ENCODE results near the gene FAM107A. TPM values are rescaled to one million over a fixed set of nuclear protein-coding genes. Genes with fewer than 3 reads are reported as not detected.

FAM107A gene
- polyA plus RNA-seq, 3 donors = not detected

- intact Hi-C loops (cut with micrococcal nuclease) = no loop called here
- no peak for TF ChIP-seq CTCF (IDR thresholded peaks at IDR 0.05)
- no peaks in the 10 kb centered on the region for H4K20me1 ChIP-seq (ENCODE audit: insufficient read depth, low read length)
- no peaks in the 10 kb centered on the region for H3K9me3 ChIP-seq (replicated peaks in 1 of 2; ENCODE audit: control insufficient read depth in 1 of 2, insufficient read depth in 1 of 2, low read length in 2 of 2)
- Mint-ChIP-seq H3K27me3 (ENCODE audit: low read depth in 3 of 3) (peaks cover 5 to 8% (median 7%) of the 10 kb centered on the region in 3 donors), H3K4me1 (peaks cover 6% of the 10 kb centered on the region), H3K36me3 (no peaks in the 10 kb centered on the region), H3K9me3 (peaks cover 0 to 6% (median 0%) of the 10 kb centered on the region in 7 donors), H3K27ac (no peak overlapping the region), H3K4me3 (no peak overlapping the region)
- no peak overlapping the region for H3K9ac ChIP-seq (ENCODE audit: insufficient read depth, low read length, poor library complexity, severe bottlenecking)
- H3K27ac ChIP-seq (ENCODE audit: low read depth in 1 of 2, low read length in 2 of 2) = no peak overlapping the region
- WGBS (ENCODE audit: insufficient coverage) = 100% methylated on average over 4 of the region's 5 CpGs
- H3K4me1 ChIP-seq (ENCODE audit: control insufficient read depth in 1 of 2, insufficient read depth in 2 of 2, low read length in 2 of 2) = no peaks in the 10 kb centered on the region
- DNase-seq = no peak
- H3K36me3 ChIP-seq (replicated peaks in 1 of 2; ENCODE audit: control insufficient read depth in 1 of 2, insufficient read depth in 2 of 2, low read length in 2 of 2) = no peaks in the 10 kb centered on the region
- H2AFZ ChIP-seq (ENCODE audit: insufficient read depth, low read depth, low read length, poor library complexity, severe bottlenecking) = no peak overlapping the region
- H3K4me3 ChIP-seq (replicated peaks in 1 of 3; ENCODE audit: low read depth in 2 of 3, low read length in 3 of 3) = no peak overlapping the region
- H3K79me2 ChIP-seq (ENCODE audit: insufficient read depth, low read length) = no peaks in the 10 kb centered on the region
- no peak overlapping the region for H3K4me2 ChIP-seq (replicated peaks; ENCODE audit: extremely low read depth, low read length, poor library complexity, severe bottlenecking)
- peaks cover 0 to 3% of the 10 kb centered on the region in 2 donors for H3K27me3 ChIP-seq (ENCODE audit: control insufficient read depth in 2 of 2, insufficient read depth in 2 of 2, low read length in 2 of 2)
Observed at GRCh38 chr3:58570851-58571250, 6.3 kb downstream of the FAM107A start.

DNA sequence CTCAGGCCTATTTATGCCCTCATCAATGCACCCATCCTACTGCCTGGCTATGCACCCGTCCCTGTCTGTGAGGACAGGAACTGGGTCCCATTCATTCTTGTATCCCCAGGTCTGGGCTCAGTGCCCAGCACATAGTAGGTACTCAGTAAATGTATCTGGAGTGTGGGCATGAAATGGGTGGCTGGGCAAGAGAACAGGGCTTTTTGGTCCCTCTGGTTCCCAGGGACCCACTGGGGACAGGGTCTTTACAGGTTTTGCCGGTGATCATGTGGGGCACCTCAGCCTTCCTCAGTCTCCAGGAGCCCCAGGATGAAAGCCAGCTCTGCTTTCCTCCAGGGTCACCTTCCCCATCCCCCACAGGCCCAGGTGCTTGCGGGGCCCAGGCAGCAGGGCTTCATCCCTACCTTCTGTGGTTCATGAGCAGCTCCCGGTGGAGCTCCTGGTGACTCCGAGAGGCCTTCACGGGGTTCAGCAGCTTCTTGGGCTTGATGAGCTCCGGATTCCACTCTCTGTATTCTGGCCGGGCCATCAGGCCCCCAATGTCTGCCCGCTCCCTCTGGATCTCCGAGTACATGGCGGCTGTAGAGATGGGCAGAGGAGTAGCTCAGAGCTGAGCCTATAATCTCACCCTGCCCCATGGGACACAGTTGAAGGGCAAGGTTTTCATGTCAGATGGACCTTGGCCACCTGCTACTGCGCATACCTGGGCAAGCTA is 7.7 kb downstream of the FAM107A start:
- H3K27ac ChIP-seq (ENCODE audit: low read depth in 1 of 2, low read length in 2 of 2) = no peak overlapping the region
- no peaks in the 10 kb centered on the region for H3K79me2 ChIP-seq (ENCODE audit: insufficient read depth, low read length)
- Mint-ChIP-seq H3K36me3 (no peaks in the 10 kb centered on the region), H3K27ac (no peak overlapping the region), H3K27me3 (ENCODE audit: low read depth in 3 of 3) (peaks cover 2 to 4% (median 3%) of the 10 kb centered on the region in 3 donors), H3K4me3 (no peak overlapping the region), H3K9me3 (peaks cover 0 to 6% (median 0%) of the 10 kb centered on the region in 7 donors), H3K4me1 (peaks cover 6% of the 10 kb centered on the region)
- no peaks in the 10 kb centered on the region for H3K4me1 ChIP-seq (ENCODE audit: control insufficient read depth in 1 of 2, insufficient read depth in 2 of 2, low read length in 2 of 2)
- H3K4me3 ChIP-seq (replicated peaks in 1 of 3; ENCODE audit: low read depth in 2 of 3, low read length in 3 of 3) = no peak overlapping the region
- no peaks in the 10 kb centered on the region for H3K36me3 ChIP-seq (replicated peaks in 1 of 2; ENCODE audit: control insufficient read depth in 1 of 2, insufficient read depth in 2 of 2, low read length in 2 of 2)
- H3K9me3 ChIP-seq (replicated peaks in 1 of 2; ENCODE audit: control insufficient read depth in 1 of 2, insufficient read depth in 1 of 2, low read length in 2 of 2) = no peaks in the 10 kb centered on the region
- no peaks in the 10 kb centered on the region for H3K27me3 ChIP-seq (ENCODE audit: control insufficient read depth in 2 of 2, insufficient read depth in 2 of 2, low read length in 2 of 2)
- 98% methylated on average over 8 of the region's 12 CpGs for WGBS (ENCODE audit: insufficient coverage)
- intact Hi-C loops (cut with micrococcal nuclease) = no loop called here
- no peaks in the 10 kb centered on the region for H4K20me1 ChIP-seq (ENCODE audit: insufficient read depth, low read length)
- no peak overlapping the region for H3K4me2 ChIP-seq (replicated peaks; ENCODE audit: extremely low read depth, low read length, poor library complexity, severe bottlenecking)
- TF ChIP-seq CTCF (IDR thresholded peaks at IDR 0.05) = no peak
- H2AFZ ChIP-seq (ENCODE audit: insufficient read depth, low read depth, low read length, poor library complexity, severe bottlenecking) = no peak overlapping the region
- H3K9ac ChIP-seq (ENCODE audit: insufficient read depth, low read length, poor library complexity, severe bottlenecking) = no peak overlapping the region
- no peak for DNase-seq

Measured in CD14-positive monocyte (primary cell).